HEK293 (cell line): ENCODE results near the gene ZSCAN26.

ENCODE experiments used
- BCL11A ChIP-seq: fragments of 450-650 bp; formaldehyde crosslinking; IDR thresholded peaks from 2 replicates; pipeline ENCODE4 v1.5.1; 2016; ENCODE audit warnings: low read depth, missing biosample characterization, missing genetic modification characterization
- BCL11B ChIP-seq: fragments of 450-650 bp; formaldehyde crosslinking; IDR thresholded peaks from 2 replicates; pipeline ENCODE4 v1.5.1; 2016; ENCODE audit warnings: low read depth, missing biosample characterization, missing genetic modification characterization
- FEZF1 ChIP-seq: fragments of 450-650 bp; formaldehyde crosslinking; IDR thresholded peaks from 2 replicates; pipeline ENCODE4 v1.5.1; 2016; ENCODE audit warnings: missing biosample characterization, missing genetic modification characterization
- GLI4 ChIP-seq: fragments of 450-650 bp; formaldehyde crosslinking; IDR thresholded peaks from 2 replicates; pipeline ENCODE4 v1.5.1; 2016; ENCODE audit warnings: missing biosample characterization, missing genetic modification characterization
- KLF10 ChIP-seq: fragments of 450-650 bp; IDR thresholded peaks from 2 replicates; pipeline ENCODE4 v1.5.1; 2018; ENCODE audit warnings: missing biosample characterization, mild to moderate bottlenecking, missing genetic modification characterization
- KLF9 ChIP-seq: fragments of 450-650 bp; formaldehyde crosslinking; IDR thresholded peaks from 2 replicates; pipeline ENCODE4 v1.5.1; 2016; ENCODE audit warnings: missing biosample characterization, missing genetic modification characterization, low read depth
- SP3 ChIP-seq: fragments of 450-650 bp; formaldehyde crosslinking; IDR thresholded peaks from 2 replicates; pipeline ENCODE4 v1.5.1; 2016; ENCODE audit warnings: missing biosample characterization, missing genetic modification characterization
- TCF7L2 ChIP-seq: IDR thresholded peaks from 2 replicates; pipeline ENCODE4 v1.6.1; 2011; ENCODE audit warnings: low read depth, mild to moderate bottlenecking, inconsistent platforms, low read length, moderate library complexity, borderline replicate concordance
- ZBTB17 ChIP-seq: fragments of 450-650 bp; formaldehyde crosslinking; IDR thresholded peaks from 2 replicates; pipeline ENCODE4 v1.5.1; 2016; ENCODE audit warnings: missing biosample characterization, missing genetic modification characterization
- ZFHX2 ChIP-seq: fragments of 450-650 bp; formaldehyde crosslinking; conservative IDR thresholded peaks from 2 replicates; pipeline ENCODE4 v1.5.1; 2016; ENCODE audit warnings: missing biosample characterization, missing genetic modification characterization
- ZNF239 ChIP-seq: fragments of 450-650 bp; formaldehyde crosslinking; IDR thresholded peaks from 2 replicates; pipeline ENCODE4 v1.5.1; 2016; ENCODE audit warnings: missing biosample characterization, missing genetic modification characterization
- ZNF324 ChIP-seq: fragments of 450-650 bp; formaldehyde crosslinking; IDR thresholded peaks from 2 replicates; pipeline ENCODE4 v1.5.1; 2016; ENCODE audit warnings: missing biosample characterization, missing genetic modification characterization
- ZNF585B ChIP-seq: fragments of 450-650 bp; formaldehyde crosslinking; IDR thresholded peaks from 2 replicates; pipeline ENCODE4 v1.5.1; 2016; ENCODE audit warnings: missing biosample characterization, missing genetic modification characterization
- ZNF600 ChIP-seq: fragments of 450-650 bp; formaldehyde crosslinking; IDR thresholded peaks from 2 replicates; pipeline ENCODE4 v1.5.1; 2016; ENCODE audit warnings: missing biosample characterization, missing genetic modification characterization
- ZNF623 ChIP-seq: fragments of 450-650 bp; formaldehyde crosslinking; IDR thresholded peaks from 2 replicates; pipeline ENCODE4 v1.5.1; 2016; ENCODE audit warnings: missing biosample characterization, missing genetic modification characterization
- ZNF626 ChIP-seq: fragments of 450-650 bp; sonication (Bioruptor Pico); formaldehyde crosslinking; IDR thresholded peaks from 2 replicates; pipeline ENCODE4 v1.5.1; 2018; ENCODE audit warnings: missing biosample characterization, missing genetic modification characterization, inconsistent platforms
- ZNF629 ChIP-seq: fragments of 450-650 bp; formaldehyde crosslinking; IDR thresholded peaks from 2 replicates; pipeline ENCODE4 v1.5.1; 2017; ENCODE audit warnings: missing biosample characterization, missing genetic modification characterization
- ZNF660 ChIP-seq: fragments of 450-650 bp; IDR thresholded peaks from 2 replicates; pipeline ENCODE4 v1.5.1; 2018; ENCODE audit warnings: missing biosample characterization, mild to moderate bottlenecking, missing genetic modification characterization
- ZNF830 ChIP-seq: fragments of 450-650 bp; IDR thresholded peaks from 2 replicates; pipeline ENCODE4 v1.5.0; 2018; ENCODE audit warnings: missing biosample characterization, missing genetic modification characterization, low read depth, mild to moderate bottlenecking, moderate library complexity
- TF ChIP-seq, protein P1 (sequence below): fragments of 450-650 bp; formaldehyde crosslinking; IDR thresholded peaks from 2 replicates; pipeline ENCODE4 v1.5.1; 2016; ENCODE audit warnings: missing biosample characterization, missing genetic modification characterization
- TF ChIP-seq, protein P2 (sequence below): fragments of 450-650 bp; formaldehyde crosslinking; IDR thresholded peaks from 2 replicates; pipeline ENCODE4 v1.5.1; 2016; ENCODE audit warnings: missing biosample characterization, missing genetic modification characterization
- TF ChIP-seq, protein P3 (sequence below): fragments of 450-650 bp; formaldehyde crosslinking; IDR thresholded peaks from 2 replicates; pipeline ENCODE4 v1.5.1; 2016; ENCODE audit warnings: missing biosample characterization, missing genetic modification characterization
- TF ChIP-seq, protein P4 (sequence below): fragments of 450-650 bp; formaldehyde crosslinking; IDR thresholded peaks from 2 replicates; pipeline ENCODE4 v1.5.1; 2016; ENCODE audit warnings: missing biosample characterization, missing genetic modification characterization
- TF ChIP-seq, protein P5 (sequence below): fragments of 450-650 bp; formaldehyde crosslinking; IDR thresholded peaks from 2 replicates; pipeline ENCODE4 v1.5.1; 2016; ENCODE audit warnings: missing biosample characterization, missing genetic modification characterization
- TF ChIP-seq, protein P6 (sequence below): fragments of 450-650 bp; formaldehyde crosslinking; IDR thresholded peaks from 2 replicates; pipeline ENCODE4 v1.5.1; 2017; ENCODE audit warnings: missing biosample characterization, missing genetic modification characterization
- TF ChIP-seq, protein P7 (sequence below): fragments of 450-650 bp; formaldehyde crosslinking; IDR thresholded peaks from 2 replicates; pipeline ENCODE4 v1.5.1; 2017; ENCODE audit warnings: missing biosample characterization, missing genetic modification characterization

The ZSCAN26 gene

DNA sequence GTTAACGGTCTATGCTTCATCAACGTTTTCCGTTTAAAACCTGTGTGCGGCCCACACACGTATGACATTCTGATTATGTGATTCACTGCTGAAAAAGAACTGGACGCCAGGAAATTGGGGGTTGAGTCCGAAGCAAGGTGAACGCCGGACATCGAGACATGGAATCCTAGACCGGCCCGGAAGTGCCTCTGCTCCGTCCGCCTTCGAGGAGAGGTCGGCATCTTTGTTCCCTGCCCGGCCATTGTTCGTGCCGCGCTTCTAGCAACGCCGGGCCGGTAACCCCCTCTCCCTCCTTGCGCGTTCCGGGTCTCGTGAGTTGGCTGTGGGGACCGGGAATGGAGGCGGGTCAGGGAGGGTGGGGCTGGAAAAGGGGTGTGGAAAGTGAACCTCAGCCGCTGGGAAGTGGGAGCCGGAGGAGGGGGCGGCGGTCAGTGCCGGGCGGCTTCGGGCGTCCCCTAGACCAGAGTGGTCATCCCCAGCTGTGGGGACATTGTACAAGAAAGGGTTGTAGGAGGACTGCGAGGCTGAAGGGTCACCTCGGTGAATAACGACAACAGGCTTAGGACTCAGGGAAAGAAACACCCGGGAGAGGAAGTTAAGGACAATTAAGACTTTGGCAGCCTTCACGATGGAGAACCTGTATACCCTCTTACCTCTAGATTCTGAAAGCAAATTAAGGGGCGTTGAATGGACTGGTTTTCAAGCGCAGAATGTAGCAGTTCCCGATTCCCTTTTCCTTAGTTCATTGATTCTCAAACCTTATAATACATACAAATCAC is 41.7 kb upstream of the ZSCAN26 start, which contains the start of gene ZSCAN9 (continued):
- TF ChIP-seq, protein P1, sequence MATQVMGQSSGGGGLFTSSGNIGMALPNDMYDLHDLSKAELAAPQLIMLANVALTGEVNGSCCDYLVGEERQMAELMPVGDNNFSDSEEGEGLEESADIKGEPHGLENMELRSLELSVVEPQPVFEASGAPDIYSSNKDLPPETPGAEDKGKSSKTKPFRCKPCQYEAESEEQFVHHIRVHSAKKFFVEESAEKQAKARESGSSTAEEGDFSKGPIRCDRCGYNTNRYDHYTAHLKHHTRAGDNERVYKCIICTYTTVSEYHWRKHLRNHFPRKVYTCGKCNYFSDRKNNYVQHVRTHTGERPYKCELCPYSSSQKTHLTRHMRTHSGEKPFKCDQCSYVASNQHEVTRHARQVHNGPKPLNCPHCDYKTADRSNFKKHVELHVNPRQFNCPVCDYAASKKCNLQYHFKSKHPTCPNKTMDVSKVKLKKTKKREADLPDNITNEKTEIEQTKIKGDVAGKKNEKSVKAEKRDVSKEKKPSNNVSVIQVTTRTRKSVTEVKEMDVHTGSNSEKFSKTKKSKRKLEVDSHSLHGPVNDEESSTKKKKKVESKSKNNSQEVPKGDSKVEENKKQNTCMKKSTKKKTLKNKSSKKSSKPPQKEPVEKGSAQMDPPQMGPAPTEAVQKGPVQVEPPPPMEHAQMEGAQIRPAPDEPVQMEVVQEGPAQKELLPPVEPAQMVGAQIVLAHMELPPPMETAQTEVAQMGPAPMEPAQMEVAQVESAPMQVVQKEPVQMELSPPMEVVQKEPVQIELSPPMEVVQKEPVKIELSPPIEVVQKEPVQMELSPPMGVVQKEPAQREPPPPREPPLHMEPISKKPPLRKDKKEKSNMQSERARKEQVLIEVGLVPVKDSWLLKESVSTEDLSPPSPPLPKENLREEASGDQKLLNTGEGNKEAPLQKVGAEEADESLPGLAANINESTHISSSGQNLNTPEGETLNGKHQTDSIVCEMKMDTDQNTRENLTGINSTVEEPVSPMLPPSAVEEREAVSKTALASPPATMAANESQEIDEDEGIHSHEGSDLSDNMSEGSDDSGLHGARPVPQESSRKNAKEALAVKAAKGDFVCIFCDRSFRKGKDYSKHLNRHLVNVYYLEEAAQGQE (tag by site-specific recombination), result no peak
- peak; percentile 60 for TF ChIP-seq ZBTB17
- no peak for TF ChIP-seq ZNF830 (tag by site-specific recombination)
- peak; percentile 82 for TF ChIP-seq KLF10
- peak; percentile 90 for TF ChIP-seq ZNF600 (tag by site-specific recombination)
- TF ChIP-seq KLF9, result peak; percentile 93
- peak; percentile 96 for TF ChIP-seq TCF7L2
- 0 out of 2 replicates have a peak, but pooled peaks have one; percentile 48 for TF ChIP-seq ZNF324
- TF ChIP-seq, protein P2, sequence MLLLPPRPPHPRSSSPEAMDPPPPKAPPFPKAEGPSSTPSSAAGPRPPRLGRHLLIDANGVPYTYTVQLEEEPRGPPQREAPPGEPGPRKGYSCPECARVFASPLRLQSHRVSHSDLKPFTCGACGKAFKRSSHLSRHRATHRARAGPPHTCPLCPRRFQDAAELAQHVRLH (tag by site-specific recombination), result peak; percentile 60; the same call in 1 of the 2 replicates
- peak; percentile 35; the same call in 1 of the 2 replicates for TF ChIP-seq BCL11B (tag by site-specific recombination)
- no peak; the same call in 1 of the 2 replicates for TF ChIP-seq ZNF239
- peak; percentile 40; the same call in 1 of the 2 replicates for TF ChIP-seq BCL11A
- no peak for TF ChIP-seq GLI4 (tag by site-specific recombination)
- no peak; the same call in none of the 2 replicates for TF ChIP-seq ZNF629 (tag by site-specific recombination)
- TF ChIP-seq, protein P3, sequence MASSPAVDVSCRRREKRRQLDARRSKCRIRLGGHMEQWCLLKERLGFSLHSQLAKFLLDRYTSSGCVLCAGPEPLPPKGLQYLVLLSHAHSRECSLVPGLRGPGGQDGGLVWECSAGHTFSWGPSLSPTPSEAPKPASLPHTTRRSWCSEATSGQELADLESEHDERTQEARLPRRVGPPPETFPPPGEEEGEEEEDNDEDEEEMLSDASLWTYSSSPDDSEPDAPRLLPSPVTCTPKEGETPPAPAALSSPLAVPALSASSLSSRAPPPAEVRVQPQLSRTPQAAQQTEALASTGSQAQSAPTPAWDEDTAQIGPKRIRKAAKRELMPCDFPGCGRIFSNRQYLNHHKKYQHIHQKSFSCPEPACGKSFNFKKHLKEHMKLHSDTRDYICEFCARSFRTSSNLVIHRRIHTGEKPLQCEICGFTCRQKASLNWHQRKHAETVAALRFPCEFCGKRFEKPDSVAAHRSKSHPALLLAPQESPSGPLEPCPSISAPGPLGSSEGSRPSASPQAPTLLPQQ (tag by site-specific recombination), result peak; percentile 83
- TF ChIP-seq, protein P4, sequence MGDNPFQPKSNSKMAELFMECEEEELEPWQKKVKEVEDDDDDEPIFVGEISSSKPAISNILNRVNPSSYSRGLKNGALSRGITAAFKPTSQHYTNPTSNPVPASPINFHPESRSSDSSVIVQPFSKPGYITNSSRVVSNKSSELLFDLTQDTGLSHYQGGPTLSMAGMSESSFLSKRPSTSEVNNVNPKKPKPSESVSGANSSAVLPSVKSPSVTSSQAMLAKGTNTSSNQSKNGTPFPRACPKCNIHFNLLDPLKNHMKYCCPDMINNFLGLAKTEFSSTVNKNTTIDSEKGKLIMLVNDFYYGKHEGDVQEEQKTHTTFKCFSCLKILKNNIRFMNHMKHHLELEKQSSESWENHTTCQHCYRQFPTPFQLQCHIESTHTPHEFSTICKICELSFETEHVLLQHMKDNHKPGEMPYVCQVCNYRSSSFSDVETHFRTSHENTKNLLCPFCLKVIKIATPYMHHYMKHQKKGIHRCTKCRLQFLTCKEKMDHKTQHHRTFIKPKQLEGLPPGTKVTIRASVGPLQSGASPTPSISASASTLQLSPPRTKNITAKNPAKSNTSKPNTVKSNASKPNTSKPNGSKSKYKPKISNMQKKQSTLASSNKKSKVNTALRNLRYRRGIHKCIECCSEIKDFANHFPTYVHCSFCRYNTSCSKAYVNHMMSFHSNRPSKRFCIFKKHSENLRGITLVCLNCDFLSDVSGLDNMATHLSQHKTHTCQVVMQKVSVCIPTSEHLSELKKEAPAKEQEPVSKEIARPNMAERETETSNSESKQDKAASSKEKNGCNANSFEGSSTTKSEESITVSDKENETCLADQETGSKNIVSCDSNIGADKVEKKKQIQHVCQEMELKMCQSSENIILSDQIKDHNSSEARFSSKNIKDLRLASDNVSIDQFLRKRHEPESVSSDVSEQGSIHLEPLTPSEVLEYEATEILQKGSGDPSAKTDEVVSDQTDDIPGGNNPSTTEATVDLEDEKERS (tag by site-specific recombination), result no peak
- TF ChIP-seq SP3, result peak; percentile 86
- peak; percentile 48 for TF ChIP-seq ZFHX2 (tag by site-specific recombination)
- no peak for TF ChIP-seq ZNF623
- no peak for TF ChIP-seq ZNF585B (tag by site-specific recombination)
- TF ChIP-seq, protein P5, sequence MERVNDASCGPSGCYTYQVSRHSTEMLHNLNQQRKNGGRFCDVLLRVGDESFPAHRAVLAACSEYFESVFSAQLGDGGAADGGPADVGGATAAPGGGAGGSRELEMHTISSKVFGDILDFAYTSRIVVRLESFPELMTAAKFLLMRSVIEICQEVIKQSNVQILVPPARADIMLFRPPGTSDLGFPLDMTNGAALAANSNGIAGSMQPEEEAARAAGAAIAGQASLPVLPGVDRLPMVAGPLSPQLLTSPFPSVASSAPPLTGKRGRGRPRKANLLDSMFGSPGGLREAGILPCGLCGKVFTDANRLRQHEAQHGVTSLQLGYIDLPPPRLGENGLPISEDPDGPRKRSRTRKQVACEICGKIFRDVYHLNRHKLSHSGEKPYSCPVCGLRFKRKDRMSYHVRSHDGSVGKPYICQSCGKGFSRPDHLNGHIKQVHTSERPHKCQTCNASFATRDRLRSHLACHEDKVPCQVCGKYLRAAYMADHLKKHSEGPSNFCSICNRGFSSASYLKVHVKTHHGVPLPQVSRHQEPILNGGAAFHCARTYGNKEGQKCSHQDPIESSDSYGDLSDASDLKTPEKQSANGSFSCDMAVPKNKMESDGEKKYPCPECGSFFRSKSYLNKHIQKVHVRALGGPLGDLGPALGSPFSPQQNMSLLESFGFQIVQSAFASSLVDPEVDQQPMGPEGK, result peak; percentile 75
- TF ChIP-seq FEZF1 (tag by site-specific recombination), result 0 out of 2 replicates have a peak, but pooled peaks have one; percentile 16
- peak; percentile 94 for TF ChIP-seq ZNF660 (tag by site-specific recombination)
- no peak for TF ChIP-seq ZNF626
- TF ChIP-seq, protein P6, sequence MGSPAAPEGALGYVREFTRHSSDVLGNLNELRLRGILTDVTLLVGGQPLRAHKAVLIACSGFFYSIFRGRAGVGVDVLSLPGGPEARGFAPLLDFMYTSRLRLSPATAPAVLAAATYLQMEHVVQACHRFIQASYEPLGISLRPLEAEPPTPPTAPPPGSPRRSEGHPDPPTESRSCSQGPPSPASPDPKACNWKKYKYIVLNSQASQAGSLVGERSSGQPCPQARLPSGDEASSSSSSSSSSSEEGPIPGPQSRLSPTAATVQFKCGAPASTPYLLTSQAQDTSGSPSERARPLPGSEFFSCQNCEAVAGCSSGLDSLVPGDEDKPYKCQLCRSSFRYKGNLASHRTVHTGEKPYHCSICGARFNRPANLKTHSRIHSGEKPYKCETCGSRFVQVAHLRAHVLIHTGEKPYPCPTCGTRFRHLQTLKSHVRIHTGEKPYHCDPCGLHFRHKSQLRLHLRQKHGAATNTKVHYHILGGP, result peak; percentile 88
- TF ChIP-seq, protein P7, sequence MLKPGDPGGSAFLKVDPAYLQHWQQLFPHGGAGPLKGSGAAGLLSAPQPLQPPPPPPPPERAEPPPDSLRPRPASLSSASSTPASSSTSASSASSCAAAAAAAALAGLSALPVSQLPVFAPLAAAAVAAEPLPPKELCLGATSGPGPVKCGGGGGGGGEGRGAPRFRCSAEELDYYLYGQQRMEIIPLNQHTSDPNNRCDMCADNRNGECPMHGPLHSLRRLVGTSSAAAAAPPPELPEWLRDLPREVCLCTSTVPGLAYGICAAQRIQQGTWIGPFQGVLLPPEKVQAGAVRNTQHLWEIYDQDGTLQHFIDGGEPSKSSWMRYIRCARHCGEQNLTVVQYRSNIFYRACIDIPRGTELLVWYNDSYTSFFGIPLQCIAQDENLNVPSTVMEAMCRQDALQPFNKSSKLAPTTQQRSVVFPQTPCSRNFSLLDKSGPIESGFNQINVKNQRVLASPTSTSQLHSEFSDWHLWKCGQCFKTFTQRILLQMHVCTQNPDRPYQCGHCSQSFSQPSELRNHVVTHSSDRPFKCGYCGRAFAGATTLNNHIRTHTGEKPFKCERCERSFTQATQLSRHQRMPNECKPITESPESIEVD (tag by site-specific recombination), result no peak
